RWPE1 (cell line): ENCODE measurements around the gene AKR1B1.

Source experiments
- CTCF ChIA-PET: fragments of 350-600 bp; sonication (Branson Sonifier 250); formaldehyde crosslinking; extraction: SDS; loops from one replicate; lab custom pipeline; 2021; lab: Yijun Ruan, JAX
- POLR2A ChIA-PET: fragments of 400-600 bp; formaldehyde crosslinking; extraction: SDS; loops from one replicate; lab custom pipeline; 2020; ENCODE audit warnings: antibody characterized with exemption; ENCODE audit not compliant: low non-redundant PET; lab: Yijun Ruan, JAX
- DNase-seq: peaks from one replicate; pipeline ENCODE4 v3.0.0; 2012; ENCODE audit warnings: low spot score
- H3K27ac ChIP-seq: fragments of 450-650 bp; 2 replicates; pipeline ENCODE4 v1.5.1; 2017
- TF ChIP-seq, protein P1 (sequence below): fragments of 450-650 bp; conservative IDR thresholded peaks from 2 replicates; pipeline ENCODE4 v1.5.1; 2017; ENCODE audit warnings: low read depth, mild to moderate bottlenecking

The AKR1B1 gene

DNA sequence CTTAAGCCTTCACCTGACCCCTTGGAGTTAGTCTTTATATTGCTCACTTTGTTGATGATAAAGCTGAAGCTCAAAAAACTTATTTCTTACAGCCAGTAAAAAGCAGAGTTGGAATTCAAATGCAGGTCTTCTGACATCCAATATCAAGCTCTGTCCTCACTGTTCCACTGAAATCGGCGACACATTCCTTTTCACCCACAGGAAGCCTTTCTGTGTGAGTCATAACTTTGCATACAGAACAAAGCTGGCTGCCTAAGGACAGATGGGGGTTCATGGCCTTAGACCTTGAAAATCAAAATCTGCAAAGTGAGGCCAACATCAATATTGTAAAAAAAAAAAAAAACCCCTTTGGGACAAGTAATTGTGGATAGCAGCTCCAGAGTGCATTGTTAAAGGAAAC, 21.8 kb upstream of the AKR1B1 start:
- DNase-seq: no peak
- CTCF ChIA-PET: interaction anchor here (0.5 to 1.8 kb wide), 2 partner anchors 34 to 48 kb away, joined by 6 to 7 read pairs; no protein-coding TSS in a partner anchor
- TF ChIP-seq, protein P1, sequence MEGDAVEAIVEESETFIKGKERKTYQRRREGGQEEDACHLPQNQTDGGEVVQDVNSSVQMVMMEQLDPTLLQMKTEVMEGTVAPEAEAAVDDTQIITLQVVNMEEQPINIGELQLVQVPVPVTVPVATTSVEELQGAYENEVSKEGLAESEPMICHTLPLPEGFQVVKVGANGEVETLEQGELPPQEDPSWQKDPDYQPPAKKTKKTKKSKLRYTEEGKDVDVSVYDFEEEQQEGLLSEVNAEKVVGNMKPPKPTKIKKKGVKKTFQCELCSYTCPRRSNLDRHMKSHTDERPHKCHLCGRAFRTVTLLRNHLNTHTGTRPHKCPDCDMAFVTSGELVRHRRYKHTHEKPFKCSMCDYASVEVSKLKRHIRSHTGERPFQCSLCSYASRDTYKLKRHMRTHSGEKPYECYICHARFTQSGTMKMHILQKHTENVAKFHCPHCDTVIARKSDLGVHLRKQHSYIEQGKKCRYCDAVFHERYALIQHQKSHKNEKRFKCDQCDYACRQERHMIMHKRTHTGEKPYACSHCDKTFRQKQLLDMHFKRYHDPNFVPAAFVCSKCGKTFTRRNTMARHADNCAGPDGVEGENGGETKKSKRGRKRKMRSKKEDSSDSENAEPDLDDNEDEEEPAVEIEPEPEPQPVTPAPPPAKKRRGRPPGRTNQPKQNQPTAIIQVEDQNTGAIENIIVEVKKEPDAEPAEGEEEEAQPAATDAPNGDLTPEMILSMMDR: no peak
- no peak overlapping the region for H3K27ac ChIP-seq
- POLR2A ChIA-PET: no interaction called here

DNA sequence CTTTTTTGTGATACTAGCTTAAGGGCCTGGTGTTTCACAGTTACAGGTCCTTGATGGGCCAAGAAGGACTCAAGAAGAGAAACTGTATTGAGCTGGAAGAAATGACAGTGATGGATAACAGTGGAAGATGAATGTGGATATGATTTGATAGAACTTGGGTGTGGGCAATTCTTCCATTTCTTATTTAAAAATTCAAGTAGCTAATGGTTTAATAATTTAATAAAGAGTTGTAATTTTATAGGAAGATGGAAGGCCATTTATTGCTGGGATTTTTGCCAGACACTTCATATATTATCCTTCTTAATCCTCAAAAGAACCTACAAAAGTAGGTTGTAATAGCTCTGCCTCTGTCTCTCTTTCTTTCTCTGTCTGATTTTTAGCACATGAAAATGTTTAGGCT, 21.3 kb upstream of the AKR1B1 start:
- H3K27ac ChIP-seq: no peak overlapping the region
- DNase-seq: no peak
- ChIA-PET POLR2A (no interaction called here), CTCF (interaction anchor here (1.8 kb wide), 1 partner anchor 48 kb away, joined by 7 read pairs; no protein-coding TSS in a partner anchor)
- TF ChIP-seq, protein P1: no peak

GRCh38 chr7:134478707-134479106, 19.8 kb upstream of the AKR1B1 start:
- ChIA-PET POLR2A (no interaction called here), CTCF (no interaction called here)
- no peak overlapping the region for H3K27ac ChIP-seq
- DNase-seq: no peak
- TF ChIP-seq, protein P1: no peak

GRCh38 chr7:134477954-134478353, 19.1 kb upstream of the AKR1B1 start:
- DNase-seq: no peak
- no peak overlapping the region for H3K27ac ChIP-seq
- TF ChIP-seq, protein P1: no peak
- POLR2A ChIA-PET: no interaction called here
- CTCF ChIA-PET: interaction anchor here (0.6 kb wide), 2 partner anchors 196 to 522 kb away, joined by 3 to 4 read pairs; no protein-coding TSS in a partner anchor

- CTCF ChIA-PET: no interaction called here
These were observed 17.1 kb upstream of the AKR1B1 start for GRCh38 chr7:134476044-134476443.

DNA sequence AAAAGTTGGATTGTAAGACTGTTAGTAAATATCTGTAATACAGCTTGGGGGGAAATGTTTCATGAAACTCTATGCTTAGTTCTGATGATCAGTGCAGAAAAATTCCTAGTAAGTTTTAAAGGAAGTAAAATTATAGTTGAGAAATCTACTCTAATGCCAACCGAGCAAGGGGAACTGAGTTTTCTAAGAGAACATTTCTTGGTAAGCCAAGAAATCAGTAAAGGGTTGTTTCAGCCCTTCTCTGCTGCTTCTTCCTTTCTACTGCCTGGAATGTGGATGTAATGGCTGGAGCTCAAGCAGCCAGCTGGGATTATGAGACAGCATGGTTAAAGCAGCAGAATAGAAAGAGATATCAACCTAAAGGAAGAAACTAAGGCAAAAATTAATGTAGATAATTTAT, 15.9 kb upstream of the AKR1B1 start:
- no peak for DNase-seq
- CTCF ChIA-PET: no interaction called here
- POLR2A ChIA-PET: no interaction called here
- TF ChIP-seq, protein P1: no peak
- H3K27ac ChIP-seq: no peak overlapping the region

More at GRCh38 chr7:134476044-134476443, 17.1 kb upstream of the AKR1B1 start:
- TF ChIP-seq, protein P1: no peak
- H3K27ac ChIP-seq: no peak overlapping the region
- DNase-seq: no peak
- POLR2A ChIA-PET: no interaction called here
